VCaP (cell line): Measurements from ENCODE around the gene DHRSX.

ENCODE experiments used
- H3K27ac ChIP-seq: fragments of 450-650 bp; 2 replicates; pipeline ENCODE4 v1.5.1; 2017
- CTCF ChIP-seq: fragments of 450-650 bp; conservative IDR thresholded peaks from 2 replicates; pipeline ENCODE4 v1.5.1; 2017; ENCODE audit warnings: mild to moderate bottlenecking, moderate library complexity

DHRSX gene

GRCh38 chrX:2402361-2402690 is 98.5 kb downstream of the DHRSX start:
- H3K27ac ChIP-seq = peak overlapping the region; percentile 65
- TF ChIP-seq CTCF = no peak

GRCh38 chrX:2401590-2402360 is 99.0 kb downstream of the DHRSX start:
- H3K27ac ChIP-seq = peak overlapping the region; percentile 65
- TF ChIP-seq CTCF = no peak

GRCh38 chrX:2401201-2401589 is 99.6 kb downstream of the DHRSX start:
- H3K27ac ChIP-seq = peak overlapping the region; percentile 65
- TF ChIP-seq CTCF = no peak

GRCh38 chrX:2398064-2398656 is 102.6 kb downstream of the DHRSX start:
- H3K27ac ChIP-seq = no peak overlapping the region
- no peak for TF ChIP-seq CTCF

- no peak for TF ChIP-seq CTCF
- H3K27ac ChIP-seq = no peak overlapping the region
Measured at GRCh38 chrX:2397229-2398063, 103.3 kb downstream of the DHRSX start.

GRCh38 chrX:2395261-2395992 is 105.3 kb downstream of the DHRSX start:
- TF ChIP-seq CTCF = no peak
- no peak overlapping the region for H3K27ac ChIP-seq
